ENCODE measurements around the gene LTBP2.

LTBP2 gene

DNA sequence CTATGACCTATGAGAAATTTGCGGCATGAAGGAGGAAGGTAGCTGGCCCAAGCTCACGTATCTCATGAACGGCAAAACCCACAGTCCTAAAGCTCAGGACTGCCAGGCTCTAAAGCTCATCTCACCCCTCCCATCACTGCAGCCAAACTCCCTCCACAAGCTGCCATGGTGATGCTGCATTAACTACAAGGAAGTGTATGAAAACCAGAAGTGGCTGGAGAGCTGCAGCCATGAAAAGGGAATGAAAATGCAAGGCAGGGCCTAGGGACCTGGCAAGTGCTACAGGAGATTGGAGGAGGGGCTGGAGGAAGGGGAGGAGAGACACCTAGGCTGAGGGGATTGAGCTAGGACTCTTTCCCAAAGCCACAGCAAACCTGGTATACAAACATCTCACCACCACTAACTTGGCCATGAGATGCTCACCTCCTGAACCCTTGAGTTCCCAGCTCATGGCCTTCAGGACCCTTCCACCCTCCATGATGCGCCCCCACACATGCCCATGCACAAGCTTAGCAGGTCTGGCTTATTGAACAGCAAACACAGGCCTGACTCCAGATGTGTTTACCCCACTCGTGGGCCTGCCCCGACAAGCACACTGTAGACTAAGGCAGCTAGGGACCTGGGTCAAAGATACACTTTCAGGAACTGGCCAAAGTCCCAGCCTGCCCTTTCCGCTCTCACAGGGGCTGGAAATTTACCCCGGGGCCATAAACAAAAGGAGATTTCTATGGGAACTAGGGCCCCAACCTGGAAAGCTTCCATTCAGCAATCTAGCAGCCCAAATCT lies 42.0 kb downstream of the LTBP2 start:
- DNase-seq, result no peak

- DNase-seq, result no peak
Measured at GRCh38 chr14:74569387-74569786, 42.6 kb downstream of the LTBP2 start.

DNA sequence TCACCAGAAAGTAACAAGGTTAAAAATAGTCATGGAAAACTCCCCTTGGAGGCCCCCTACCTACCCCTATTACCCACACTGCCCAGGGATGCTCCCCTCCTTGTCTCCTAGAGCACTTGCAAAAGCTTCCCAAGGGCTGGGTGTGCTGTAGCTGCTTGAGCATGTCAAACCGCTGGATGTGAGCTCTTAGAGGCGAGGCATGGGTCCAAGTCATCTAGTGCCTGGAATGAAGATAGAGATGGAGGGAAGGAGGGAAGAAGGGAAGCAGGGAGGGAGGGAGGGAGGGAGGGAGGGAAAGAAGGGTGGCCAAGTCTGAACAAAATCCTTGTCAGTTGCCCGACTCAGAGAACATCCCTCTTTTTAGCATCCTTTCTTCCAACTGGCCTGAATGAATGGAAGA lies 43.1 kb downstream of the LTBP2 start:
- DNase-seq, result no peak

DNA sequence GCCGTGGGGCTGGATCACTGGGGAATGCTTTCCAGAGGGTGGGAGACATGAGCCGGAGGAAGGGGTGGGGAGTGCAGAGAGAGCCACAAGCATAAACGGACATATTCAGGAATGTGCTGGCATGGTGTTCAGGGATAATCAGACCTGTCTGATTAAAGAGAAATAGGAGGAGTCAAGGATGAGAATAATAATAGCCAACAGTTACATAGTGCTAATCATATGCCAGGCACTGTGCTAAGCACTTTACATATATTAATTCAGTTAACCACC lies 43.7 kb downstream of the LTBP2 start:
- no peak for DNase-seq

GRCh38 chr14:74567646-74568379 lies 44.2 kb downstream of the LTBP2 start:
- no peak for DNase-seq

DNA sequence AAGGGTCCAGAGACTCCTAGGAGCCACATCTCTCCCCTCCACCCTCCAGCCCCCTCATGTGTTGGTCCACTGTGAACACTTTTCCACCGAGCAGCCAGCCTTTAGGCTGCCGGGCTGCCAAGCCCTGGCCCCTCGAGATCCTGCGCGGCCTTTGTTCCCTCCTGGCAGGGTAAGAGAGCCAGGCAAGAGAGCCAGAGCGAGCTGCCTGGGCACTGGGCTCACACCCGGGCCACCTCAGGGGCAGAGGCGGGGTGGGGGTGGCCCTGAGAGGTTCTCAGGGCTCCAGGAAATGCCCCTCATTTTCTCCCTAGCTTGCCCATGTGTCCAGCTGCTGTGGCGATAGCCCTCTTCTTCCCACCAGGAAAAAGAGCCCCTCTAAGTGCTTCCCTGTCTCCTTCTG lies 44.8 kb downstream of the LTBP2 start:
- DNase-seq, result no peak

DNA sequence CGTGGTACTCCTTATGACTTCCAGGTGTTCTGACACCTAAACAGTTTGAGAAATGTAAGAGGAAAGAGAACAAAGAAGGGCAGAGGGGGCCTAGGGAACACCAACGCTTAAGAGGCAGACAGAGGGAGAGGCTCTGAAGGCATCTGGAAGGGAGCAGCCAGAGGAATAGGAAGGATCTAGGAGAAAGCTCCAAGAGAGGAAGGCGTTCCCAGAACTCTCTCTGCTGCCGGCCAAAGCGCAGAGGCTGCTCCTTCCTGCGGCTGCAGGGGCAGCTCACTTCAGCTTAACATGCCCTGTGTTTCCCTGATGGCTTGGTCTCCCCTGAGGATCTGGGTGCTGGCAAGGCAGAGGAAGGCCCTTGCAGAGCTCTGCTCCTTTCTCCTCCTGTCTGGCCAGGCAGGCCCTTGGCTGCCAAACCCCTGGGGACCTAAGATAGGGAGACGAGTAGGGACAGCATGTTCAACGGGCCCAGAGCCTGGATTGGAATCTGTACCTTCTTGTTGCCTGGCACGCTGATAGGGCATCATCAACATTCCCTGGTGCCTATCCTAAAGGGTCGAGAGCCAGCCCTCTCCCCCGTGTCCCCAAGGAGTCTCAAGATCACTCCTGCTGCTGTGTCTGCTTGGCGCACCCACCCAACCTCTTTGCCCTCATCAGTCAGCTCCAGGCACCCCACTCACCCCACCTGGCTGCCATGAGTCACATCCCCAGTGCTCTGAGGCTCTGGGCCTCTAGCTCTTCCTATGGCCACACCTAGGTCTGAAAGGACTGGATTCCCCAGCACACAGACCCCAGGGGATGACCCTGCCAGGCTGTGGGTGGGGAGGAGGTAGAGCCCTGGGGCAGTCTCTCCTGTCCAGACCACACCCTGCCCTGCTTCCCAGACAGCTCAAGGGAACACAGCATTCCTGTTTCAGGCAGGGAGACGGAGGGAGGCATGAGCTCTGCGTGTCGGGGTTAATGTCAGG lies 45.6 kb downstream of the LTBP2 start:
- no peak for DNase-seq

DNA sequence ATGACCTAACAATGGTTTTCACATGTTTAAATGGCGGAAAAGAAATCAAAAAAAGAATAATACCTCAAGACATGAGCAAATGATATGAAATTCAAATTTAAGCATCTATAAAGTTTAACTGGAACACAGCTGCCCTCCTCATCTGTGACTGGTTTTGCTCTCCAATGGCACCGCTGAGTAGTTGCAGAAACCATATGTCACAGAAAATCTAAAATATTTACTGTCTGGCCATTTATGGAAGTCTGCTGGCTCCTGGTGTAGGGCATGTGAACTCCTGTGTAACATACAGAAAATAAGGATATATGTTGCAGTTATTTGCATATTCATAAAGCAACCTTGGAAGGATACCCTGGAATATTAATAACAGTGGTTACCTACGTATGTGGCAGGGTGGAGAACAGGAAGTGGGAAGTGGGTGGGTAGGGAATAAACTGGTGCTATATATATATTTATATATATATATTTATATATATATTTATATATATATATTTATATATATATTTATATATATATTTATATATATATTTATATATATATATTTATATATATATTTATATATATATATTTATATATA lies 48.4 kb downstream of the LTBP2 start:
- DNase-seq, result no peak

- no peak for DNase-seq
Measured at GRCh38 chr14:74563233-74563585, 48.8 kb downstream of the LTBP2 start.

DNA sequence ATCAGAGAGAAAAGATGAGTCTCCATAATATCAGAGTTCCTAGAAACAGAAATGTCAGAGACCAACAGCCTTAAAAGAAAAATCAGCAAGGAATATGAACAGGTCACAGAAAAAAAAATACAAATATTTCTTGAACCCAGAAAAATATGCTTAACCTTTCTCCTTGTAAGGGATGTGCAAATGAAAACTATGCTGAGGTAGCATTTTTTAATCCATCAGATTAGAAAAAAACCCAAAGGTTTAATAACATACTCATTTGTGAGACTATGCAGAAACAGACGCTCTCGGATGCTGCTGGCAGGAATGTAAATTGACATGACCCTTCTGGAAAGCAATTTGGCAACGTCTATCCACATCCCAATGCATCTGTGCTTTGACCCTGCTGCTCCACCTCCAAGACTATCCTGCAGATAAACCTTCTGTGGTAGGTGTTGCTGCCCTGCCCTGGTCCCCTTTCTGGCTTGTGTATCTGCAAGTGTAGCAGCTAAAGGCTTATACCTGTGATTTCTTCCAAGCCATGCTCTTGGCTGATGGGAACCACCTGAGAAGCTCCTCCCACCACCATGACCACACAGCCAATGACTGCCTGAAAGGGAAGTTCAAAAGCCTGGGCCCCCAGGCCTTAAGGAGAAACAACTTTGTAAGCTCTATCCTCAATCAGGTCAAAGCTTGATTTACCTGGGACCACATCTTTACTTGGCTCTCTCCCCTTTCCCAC lies 49.4 kb downstream of the LTBP2 start:
- no peak for DNase-seq

DNA sequence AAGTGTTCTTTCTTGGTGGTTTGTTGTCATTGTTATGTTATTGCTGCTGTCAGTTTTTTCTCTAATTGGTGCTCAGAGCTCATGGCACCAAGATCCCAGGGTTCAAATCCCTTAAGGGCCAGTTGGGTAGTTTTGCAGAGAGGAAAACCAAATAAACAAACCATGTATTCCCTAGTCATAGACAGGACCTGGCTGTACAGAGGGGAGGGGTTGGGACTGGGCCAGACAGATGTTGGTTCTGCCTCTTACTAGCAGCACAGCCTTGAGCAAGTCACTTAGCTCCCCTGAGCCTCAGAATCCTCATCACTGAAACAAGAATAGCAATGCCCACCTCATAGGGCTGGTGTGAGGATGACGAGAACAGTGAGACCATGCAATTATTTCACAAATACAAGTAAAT lies 53.4 kb downstream of the LTBP2 start:
- DNase-seq, result no peak

- no peak for DNase-seq
Measured at GRCh38 chr14:74557691-74558090, 54.3 kb downstream of the LTBP2 start.

DNA sequence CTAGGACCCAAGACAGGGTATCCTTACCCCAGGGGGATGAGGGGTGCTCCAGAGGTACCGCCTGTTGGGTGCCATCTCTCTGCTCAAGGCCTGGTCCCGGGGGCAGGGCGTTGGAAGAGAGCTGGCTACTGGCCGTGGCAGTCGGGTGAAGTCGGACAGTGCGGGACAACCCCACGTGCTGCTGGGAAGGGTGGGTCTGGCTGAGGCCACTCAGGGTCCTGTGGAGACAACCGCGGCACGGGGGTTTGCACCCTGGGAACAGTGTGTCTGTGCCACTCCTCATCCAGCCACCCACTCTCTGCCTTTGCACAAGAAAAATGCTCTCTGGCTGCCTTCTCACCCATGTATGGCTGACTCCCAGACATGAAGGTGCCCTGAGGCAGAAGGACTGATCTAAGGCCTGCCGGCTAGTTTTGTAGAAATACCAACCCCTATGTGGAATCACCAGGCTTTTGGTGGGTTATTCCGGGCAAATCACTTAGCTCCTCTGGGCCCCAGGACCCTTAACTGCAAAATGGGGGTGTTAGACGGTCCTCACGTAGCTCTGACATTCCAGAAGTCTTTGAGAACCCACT lies 56.5 kb downstream of the LTBP2 start:
- DNase-seq, result no peak

- DNase-seq, result no peak
Measured at GRCh38 chr14:74554742-74555362, 57.2 kb downstream of the LTBP2 start.

DNA sequence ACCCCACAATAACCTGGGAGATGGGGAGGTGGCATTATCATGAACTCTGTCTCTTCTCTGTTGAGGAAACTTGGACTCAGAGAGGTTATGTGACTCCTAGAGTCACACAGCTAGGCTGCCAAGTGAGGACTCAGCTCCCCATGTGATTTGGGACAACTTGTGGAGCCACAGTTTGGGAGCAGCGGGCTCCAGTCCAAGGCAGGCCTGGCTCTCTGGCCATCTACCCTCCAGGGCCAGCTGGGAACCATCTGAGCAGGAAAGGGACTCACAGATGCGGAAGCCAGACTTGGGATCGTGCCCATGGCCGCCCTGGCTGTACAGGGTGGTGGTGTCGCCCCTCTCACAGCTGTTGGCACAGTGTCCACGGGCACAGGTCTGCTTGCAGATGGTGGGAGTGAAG lies 59.4 kb downstream of the LTBP2 start:
- no peak for DNase-seq

DNA sequence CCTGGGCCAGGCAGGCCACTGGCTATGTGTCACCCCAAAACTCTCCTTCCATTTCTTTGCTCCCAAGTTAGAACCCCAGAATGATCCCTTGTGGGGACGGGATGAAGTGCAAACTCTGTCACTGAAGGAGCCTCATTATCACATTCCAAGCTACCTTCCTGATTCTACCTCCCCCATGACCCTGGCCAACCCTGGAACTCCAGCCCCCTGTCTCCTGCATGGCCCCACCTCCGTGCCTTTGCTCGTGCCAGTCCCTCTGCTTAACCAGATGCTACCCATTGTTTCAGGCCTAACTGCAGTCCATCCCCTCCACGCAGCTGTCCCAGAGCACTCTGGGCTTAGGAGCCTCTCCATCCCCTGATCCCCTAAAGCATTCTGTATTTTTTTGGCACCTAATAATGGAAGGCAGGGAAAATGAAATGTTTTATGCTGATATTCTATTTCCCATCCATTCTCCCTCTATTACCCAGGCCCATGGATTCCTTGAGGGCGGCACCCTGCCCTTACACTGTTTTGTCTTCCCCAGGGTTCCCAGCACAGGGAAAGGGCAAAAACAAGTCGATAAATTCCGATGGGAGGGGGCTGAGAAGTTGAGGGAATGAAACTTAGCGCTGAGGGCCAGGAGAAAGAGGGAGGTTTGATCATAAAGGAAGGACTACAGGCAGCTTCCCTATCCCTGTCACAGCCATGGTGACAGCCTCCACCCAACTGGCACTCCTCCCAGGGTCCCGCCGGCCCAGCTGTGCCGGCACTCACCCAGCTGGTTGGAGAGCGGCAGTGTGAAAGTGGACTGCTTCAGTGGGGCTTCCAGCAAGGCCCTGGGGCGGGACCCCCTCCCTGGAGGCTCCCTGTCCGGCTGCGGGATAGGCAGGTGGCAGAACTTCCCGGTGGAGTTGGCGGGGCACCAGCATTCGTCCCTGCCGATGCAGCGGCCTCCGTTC lies 60.3 kb downstream of the LTBP2 start:
- no peak for DNase-seq

- DNase-seq, result no peak
Measured at GRCh38 chr14:74551001-74551400, 61.0 kb downstream of the LTBP2 start.

GRCh38 chr14:74550071-74550470 lies 62.0 kb downstream of the LTBP2 start:
- no peak for DNase-seq

DNA sequence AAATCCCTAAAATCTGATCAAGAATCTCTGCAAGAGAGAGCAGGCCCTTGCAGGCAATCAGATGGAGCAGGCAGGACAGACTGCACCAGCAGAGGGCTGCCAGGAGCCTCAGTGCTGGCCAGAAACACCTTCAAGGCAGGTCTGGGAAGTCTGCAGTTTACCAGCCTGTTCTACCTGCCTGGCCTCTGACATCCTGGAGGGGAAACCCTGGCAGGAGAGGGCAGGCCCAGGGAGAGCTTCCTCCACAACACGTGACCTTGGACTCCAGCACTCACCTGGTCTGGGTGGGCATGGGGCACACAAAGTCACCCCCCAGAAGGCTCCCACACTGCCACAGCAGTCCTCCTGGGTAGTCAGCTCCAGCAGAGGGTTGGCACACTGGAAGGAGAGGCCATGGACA lies 62.4 kb downstream of the LTBP2 start:
- DNase-seq, result no peak

- no peak for DNase-seq
Measured at GRCh38 chr14:74548881-74549280, 63.2 kb downstream of the LTBP2 start.

Data from CD4-positive, alpha-beta T cell treated with Interleukin-17A for 1 hour (primary cell).